Mesodermal cell (in vitro differentiated cells): ENCODE results near the gene CFAP77.

Experiments used
- H3K27ac ChIP-seq: 2 replicates; pipeline ENCODE4 v1.7.0; 2013; ENCODE audit warnings: mild to moderate bottlenecking, low read depth, low read length, moderate library complexity; ENCODE audit not compliant: severe bottlenecking
- H3K36me3 ChIP-seq: 2 replicates; pipeline ENCODE4 v1.7.1; 2013; ENCODE audit warnings: mild to moderate bottlenecking, low read length, moderate library complexity; ENCODE audit not compliant: control insufficient read depth, insufficient read depth
- H3K4me1 ChIP-seq: one replicate; pipeline ENCODE4 v1.7.1; 2013; ENCODE audit warnings: mild to moderate bottlenecking, low read length; ENCODE audit not compliant: insufficient read depth, control insufficient read depth, poor library complexity, severe bottlenecking
- H3K4me3 ChIP-seq: 2 replicates; pipeline ENCODE4 v1.7.0; 2013; ENCODE audit warnings: low read length, control low read depth, mild to moderate bottlenecking; ENCODE audit not compliant: insufficient read depth, poor library complexity, severe bottlenecking; ENCODE audit errors: extremely low read depth
- H3K9me3 ChIP-seq: 2 replicates; pipeline ENCODE4 v1.7.1; 2013; ENCODE audit warnings: mild to moderate bottlenecking, low read length, moderate library complexity; ENCODE audit not compliant: control insufficient read depth
- WGBS, 2 experiments: methylation state at CpG; one replicate each; pipeline ENCODE4 v1.1.5; 2013; ENCODE audit warnings: missing lambda C conversion rate in 2 of 2; ENCODE audit not compliant: insufficient coverage in 2 of 2; 5-methylcytosine and 5-hydroxymethylcytosine counted together

CFAP77 gene

GRCh38 chr9:132472599-132472998 lies 62.6 kb downstream of the CFAP77 start:
- 84 to 93% methylated on average over 9 of the region's 9 CpGs for WGBS, 2 experiments
- Histone ChIP-seq H3K36me3 (no peaks in the 10 kb centered on the region), H3K4me1 (no peaks in the 10 kb centered on the region), H3K9me3 (no peaks in the 10 kb centered on the region), H3K27ac (no peak overlapping the region), H3K4me3 (no peak overlapping the region)

- 73 to 83% methylated on average over 8 to 10 of the region's 14 CpGs for WGBS, 2 experiments
- Histone ChIP-seq H3K4me3 (no peak overlapping the region), H3K9me3 (no peaks in the 10 kb centered on the region), H3K4me1 (no peaks in the 10 kb centered on the region), H3K36me3 (no peaks in the 10 kb centered on the region), H3K27ac (no peak overlapping the region)
Measured at GRCh38 chr9:132474253-132474652, 64.2 kb downstream of the CFAP77 start.

GRCh38 chr9:132478353-132479050 lies 68.5 kb downstream of the CFAP77 start:
- Histone ChIP-seq H3K36me3 (no peaks in the 10 kb centered on the region), H3K4me3 (no peak overlapping the region), H3K27ac (no peak overlapping the region), H3K4me1 (no peaks in the 10 kb centered on the region), H3K9me3 (no peaks in the 10 kb centered on the region)
- 86 to 87% methylated on average over 9 to 11 of the region's 15 CpGs for WGBS, 2 experiments

- Histone ChIP-seq H3K4me1 (no peaks in the 10 kb centered on the region), H3K9me3 (no peaks in the 10 kb centered on the region), H3K36me3 (no peaks in the 10 kb centered on the region), H3K27ac (no peak overlapping the region), H3K4me3 (no peak overlapping the region)
- WGBS, 2 experiments = 94 to 95% methylated on average over 8 of the region's 10 CpGs
Measured at GRCh38 chr9:132479733-132480132, 69.7 kb downstream of the CFAP77 start.

- Histone ChIP-seq H3K9me3 (no peaks in the 10 kb centered on the region), H3K4me3 (no peak overlapping the region), H3K4me1 (no peaks in the 10 kb centered on the region), H3K27ac (no peak overlapping the region), H3K36me3 (no peaks in the 10 kb centered on the region)
- 83 to 86% methylated on average over 12 to 17 of the region's 20 CpGs for WGBS, 2 experiments
Measured at GRCh38 chr9:132481053-132481849, 71.2 kb downstream of the CFAP77 start.

GRCh38 chr9:132482196-132482813 lies 72.3 kb downstream of the CFAP77 start:
- Histone ChIP-seq H3K4me1 (no peaks in the 10 kb centered on the region), H3K27ac (no peak overlapping the region), H3K9me3 (no peaks in the 10 kb centered on the region), H3K4me3 (no peak overlapping the region), H3K36me3 (no peaks in the 10 kb centered on the region)
- WGBS, 2 experiments = 91 to 94% methylated on average over 9 to 17 of the region's 17 CpGs

- Histone ChIP-seq H3K4me3 (no peak overlapping the region), H3K9me3 (no peaks in the 10 kb centered on the region), H3K27ac (no peak overlapping the region), H3K4me1 (no peaks in the 10 kb centered on the region), H3K36me3 (no peaks in the 10 kb centered on the region)
- 91 to 95% methylated on average over 14 of the region's 14 CpGs for WGBS, 2 experiments
Measured at GRCh38 chr9:132485393-132485792, 75.4 kb downstream of the CFAP77 start.

GRCh38 chr9:132486706-132487350 lies 76.8 kb downstream of the CFAP77 start:
- Histone ChIP-seq H3K27ac (no peak overlapping the region), H3K4me1 (no peaks in the 10 kb centered on the region), H3K36me3 (no peaks in the 10 kb centered on the region), H3K4me3 (no peak overlapping the region), H3K9me3 (no peaks in the 10 kb centered on the region)
- 65 to 70% methylated on average over 16 to 25 of the region's 32 CpGs for WGBS, 2 experiments

GRCh38 chr9:132487351-132487791 lies 77.4 kb downstream of the CFAP77 start:
- Histone ChIP-seq H3K4me1 (no peaks in the 10 kb centered on the region), H3K36me3 (no peaks in the 10 kb centered on the region), H3K9me3 (peaks cover 3% of the 10 kb centered on the region), H3K4me3 (no peak overlapping the region), H3K27ac (no peak overlapping the region)
- 95 to 100% methylated on average over 2 to 3 of the region's 7 CpGs for WGBS, 2 experiments

GRCh38 chr9:132487980-132488535 lies 78.0 kb downstream of the CFAP77 start:
- no peak overlapping the region for H3K27ac ChIP-seq

More at GRCh38 chr9:132487980-132488535, 78.0 kb downstream of the CFAP77 start:
- 80 to 92% methylated on average over 4 to 7 of the region's 7 CpGs for WGBS, 2 experiments
- peaks cover 7% of the 10 kb centered on the region for H3K9me3 ChIP-seq
- H3K36me3 ChIP-seq = no peaks in the 10 kb centered on the region
- no peaks in the 10 kb centered on the region for H3K4me1 ChIP-seq
- no peak overlapping the region for H3K4me3 ChIP-seq
